ENCODE data around the gene PTPRG. TPM values are rescaled to one million over a fixed set of nuclear protein-coding genes. Genes with fewer than 3 reads are reported as not detected.

The PTPRG gene
- total RNA-seq, 1 donor from 2014 or later, result 11.1 TPM

DNA sequence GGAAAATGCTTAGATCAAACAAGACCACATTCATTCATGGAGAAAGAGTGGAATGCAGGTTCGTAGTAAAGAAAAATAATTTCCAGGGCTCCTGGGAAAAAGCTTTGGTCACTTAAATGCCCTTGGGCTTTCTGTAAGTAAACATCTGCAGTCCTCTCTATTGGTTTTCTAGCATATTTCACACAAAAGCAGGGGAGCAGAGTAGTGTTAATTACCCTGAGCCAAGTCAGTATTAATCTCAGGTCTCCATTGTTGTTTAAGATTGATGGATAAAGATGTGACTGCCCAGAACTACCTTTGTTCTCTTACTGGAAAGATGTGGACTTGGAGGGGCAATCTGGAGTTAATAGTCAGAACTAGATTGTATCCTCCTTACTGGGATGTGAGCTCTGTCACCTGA lies 242.6 kb downstream of the PTPRG start:
- Histone ChIP-seq H3K36me3 (ENCODE audit: control insufficient read depth, insufficient read depth, low read length) (no peaks in the 10 kb centered on the region), H3K27me3 (ENCODE audit: control insufficient read depth, insufficient read depth, low read length) (no peaks in the 10 kb centered on the region), H3K4me3 (ENCODE audit: low read depth, low read length) (no peak overlapping the region)
- DNase-seq (ENCODE audit: low read depth), result no peak
- TF ChIP-seq, protein P1, sequence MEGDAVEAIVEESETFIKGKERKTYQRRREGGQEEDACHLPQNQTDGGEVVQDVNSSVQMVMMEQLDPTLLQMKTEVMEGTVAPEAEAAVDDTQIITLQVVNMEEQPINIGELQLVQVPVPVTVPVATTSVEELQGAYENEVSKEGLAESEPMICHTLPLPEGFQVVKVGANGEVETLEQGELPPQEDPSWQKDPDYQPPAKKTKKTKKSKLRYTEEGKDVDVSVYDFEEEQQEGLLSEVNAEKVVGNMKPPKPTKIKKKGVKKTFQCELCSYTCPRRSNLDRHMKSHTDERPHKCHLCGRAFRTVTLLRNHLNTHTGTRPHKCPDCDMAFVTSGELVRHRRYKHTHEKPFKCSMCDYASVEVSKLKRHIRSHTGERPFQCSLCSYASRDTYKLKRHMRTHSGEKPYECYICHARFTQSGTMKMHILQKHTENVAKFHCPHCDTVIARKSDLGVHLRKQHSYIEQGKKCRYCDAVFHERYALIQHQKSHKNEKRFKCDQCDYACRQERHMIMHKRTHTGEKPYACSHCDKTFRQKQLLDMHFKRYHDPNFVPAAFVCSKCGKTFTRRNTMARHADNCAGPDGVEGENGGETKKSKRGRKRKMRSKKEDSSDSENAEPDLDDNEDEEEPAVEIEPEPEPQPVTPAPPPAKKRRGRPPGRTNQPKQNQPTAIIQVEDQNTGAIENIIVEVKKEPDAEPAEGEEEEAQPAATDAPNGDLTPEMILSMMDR (IDR thresholded peaks at IDR 0.05; ENCODE audit: insufficient read depth, low read length, severe bottlenecking), result no peak
- no peak for FAIRE-seq

DNA sequence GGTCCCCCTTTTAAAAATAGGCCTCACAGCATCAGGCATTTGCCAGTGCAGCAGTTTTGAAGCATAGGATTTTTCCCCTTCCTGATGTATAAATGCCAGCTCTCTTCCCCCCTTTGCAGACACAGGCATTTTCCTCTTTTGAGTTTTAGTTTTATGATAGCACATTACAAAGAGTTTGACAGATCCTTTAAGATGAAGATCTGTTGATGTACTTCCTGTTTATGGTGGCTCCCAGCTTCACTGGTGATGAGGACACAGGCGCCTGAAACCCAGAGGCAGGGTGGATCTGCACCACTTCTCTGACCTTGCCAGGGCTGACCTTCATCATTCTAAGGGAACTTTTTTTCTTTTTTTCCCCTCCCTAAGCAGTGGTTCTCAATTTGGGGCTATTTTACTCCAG lies 243.4 kb downstream of the PTPRG start:
- Histone ChIP-seq H3K4me3 (ENCODE audit: low read depth, low read length) (no peak overlapping the region), H3K36me3 (ENCODE audit: control insufficient read depth, insufficient read depth, low read length) (no peaks in the 10 kb centered on the region), H3K27me3 (ENCODE audit: control insufficient read depth, insufficient read depth, low read length) (no peaks in the 10 kb centered on the region)
- FAIRE-seq (no peak), DNase-seq (ENCODE audit: low read depth) (no peak)
- TF ChIP-seq, protein P1 (IDR thresholded peaks at IDR 0.05; ENCODE audit: insufficient read depth, low read length, severe bottlenecking), result no peak

GRCh38 chr3:61805510-61806080 lies 244.2 kb downstream of the PTPRG start:
- FAIRE-seq, result no peak

DNA sequence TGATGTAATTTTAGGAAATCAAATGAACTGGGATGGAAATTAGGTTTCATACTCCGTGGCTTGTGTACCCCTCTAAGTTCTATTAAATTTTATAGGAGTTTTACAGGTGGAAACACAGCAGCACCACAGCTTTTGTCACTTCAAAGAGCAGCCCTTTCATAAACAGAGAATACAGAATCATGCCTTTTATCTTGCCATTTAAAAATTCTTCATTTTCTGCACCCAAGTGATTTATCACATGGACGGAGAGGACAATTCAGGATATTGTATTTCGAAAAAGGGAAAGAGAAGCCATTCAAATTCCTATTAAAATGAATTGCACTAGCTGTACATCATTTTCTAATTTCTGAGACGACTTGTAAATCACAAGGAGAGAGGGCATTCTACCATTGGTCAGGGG lies 245.4 kb downstream of the PTPRG start:
- no peak for DNase-seq (ENCODE audit: low read depth)
- no peaks in the 10 kb centered on the region for H3K27me3 ChIP-seq (ENCODE audit: control insufficient read depth, insufficient read depth, low read length)
- FAIRE-seq, result no peak
- H3K4me3 ChIP-seq (ENCODE audit: low read depth, low read length), result no peak overlapping the region
- TF ChIP-seq, protein P1 (IDR thresholded peaks at IDR 0.05; ENCODE audit: insufficient read depth, low read length, severe bottlenecking), result no peak
- no peaks in the 10 kb centered on the region for H3K36me3 ChIP-seq (ENCODE audit: control insufficient read depth, insufficient read depth, low read length)

More at GRCh38 chr3:61805510-61806080, 244.2 kb downstream of the PTPRG start:
- DNase-seq (ENCODE audit: low read depth), result no peak
- H3K36me3 ChIP-seq (ENCODE audit: control insufficient read depth, insufficient read depth, low read length), result no peaks in the 10 kb centered on the region
- no peaks in the 10 kb centered on the region for H3K27me3 ChIP-seq (ENCODE audit: control insufficient read depth, insufficient read depth, low read length)
- TF ChIP-seq, protein P1 (IDR thresholded peaks at IDR 0.05; ENCODE audit: insufficient read depth, low read length, severe bottlenecking), result no peak
- no peak overlapping the region for H3K4me3 ChIP-seq (ENCODE audit: low read depth, low read length)

DNA sequence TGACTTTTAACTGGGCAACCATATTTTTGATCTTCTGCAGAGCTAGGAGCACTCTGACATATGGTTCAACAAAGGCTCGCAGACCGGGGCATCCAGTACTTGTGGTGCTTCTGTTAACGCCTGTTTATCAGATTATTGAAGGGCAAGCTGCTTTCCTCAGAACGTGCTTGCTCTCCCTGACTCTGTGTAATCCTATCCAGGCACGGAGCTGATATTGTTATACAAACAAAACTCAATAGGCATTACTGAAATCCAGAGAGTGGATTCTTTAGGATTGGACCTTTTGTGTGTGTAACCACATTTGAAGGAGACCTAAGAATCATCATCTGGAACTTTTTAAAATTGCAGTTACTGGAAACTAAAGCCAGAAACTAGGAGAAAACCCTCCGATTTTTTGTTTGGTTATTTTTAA lies 246.5 kb downstream of the PTPRG start:
- H3K36me3 ChIP-seq (ENCODE audit: control insufficient read depth, insufficient read depth, low read length), result no peaks in the 10 kb centered on the region
- DNase-seq (ENCODE audit: low read depth) (no peak), FAIRE-seq (no peak)
- no peak overlapping the region for H3K4me3 ChIP-seq (ENCODE audit: low read depth, low read length)
- H3K27me3 ChIP-seq (ENCODE audit: control insufficient read depth, insufficient read depth, low read length), result no peaks in the 10 kb centered on the region
- TF ChIP-seq, protein P1 (IDR thresholded peaks at IDR 0.05; ENCODE audit: insufficient read depth, low read length, severe bottlenecking), result no peak

DNA sequence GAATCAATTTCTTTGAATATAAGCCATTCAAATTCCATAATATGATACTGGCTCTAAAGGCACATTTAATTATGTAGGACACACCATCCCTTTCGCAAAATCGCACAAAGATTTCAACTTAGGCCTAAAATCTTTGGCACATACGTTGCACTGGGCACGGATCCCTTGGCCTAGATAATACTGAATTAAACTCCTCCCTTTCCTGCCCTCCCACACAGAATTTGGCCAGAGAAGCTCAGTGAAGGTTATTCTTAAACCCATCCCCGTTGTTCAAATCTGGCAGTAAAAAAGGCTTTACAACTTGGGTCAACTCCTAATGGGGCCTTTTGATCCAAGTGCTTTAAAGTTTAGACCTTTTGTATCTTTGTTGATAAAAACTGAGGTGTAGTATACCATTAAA lies 247.2 kb downstream of the PTPRG start:
- TF ChIP-seq, protein P1 (IDR thresholded peaks at IDR 0.05; ENCODE audit: insufficient read depth, low read length, severe bottlenecking), result no peak
- Histone ChIP-seq H3K36me3 (ENCODE audit: control insufficient read depth, insufficient read depth, low read length) (no peaks in the 10 kb centered on the region), H3K4me3 (ENCODE audit: low read depth, low read length) (no peak overlapping the region), H3K27me3 (ENCODE audit: control insufficient read depth, insufficient read depth, low read length) (no peaks in the 10 kb centered on the region)
- FAIRE-seq (no peak), DNase-seq (ENCODE audit: low read depth) (no peak)
